SIG-M5 treated with dmso at 0.1 percent for 504 hours (cell line): Measurements from ENCODE around the gene ACMSD.
"Not testable (repeated sequence)": the region's sequence is repeated elsewhere in the genome, so short reads cannot be mapped to it uniquely, and the experiment has no call there.

Experiments used
- DNase-seq: peaks from one replicate; lab custom pipeline; 2025; ENCODE audit not compliant: unreplicated experiment; lab: John Stamatoyannopoulos, UW

ACMSD gene

DNA sequence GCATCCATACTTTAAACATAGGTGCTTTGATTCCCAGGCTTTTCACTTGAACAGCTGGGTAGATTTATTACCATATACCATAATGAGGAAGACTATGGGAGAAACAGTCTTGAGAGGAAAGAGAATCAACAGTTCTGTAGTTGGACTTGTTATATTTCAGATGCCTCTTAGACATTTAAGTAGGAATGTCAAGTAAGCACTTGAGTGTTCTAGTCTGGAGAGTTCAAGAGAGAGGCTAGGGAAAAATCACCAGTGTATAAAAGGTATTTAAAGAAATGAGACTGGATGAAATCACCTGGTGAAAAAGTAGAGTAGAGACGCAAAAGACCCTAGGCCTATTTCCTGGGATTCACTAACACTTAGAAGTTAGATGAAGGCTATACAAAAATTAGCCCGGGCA lies 66.8 kb downstream of the ACMSD start:
- DNase-seq: no peak

- no peak for DNase-seq
These were observed 68.3 kb downstream of the ACMSD start for GRCh38 chr2:134906726-134907125.

- DNase-seq: not testable (repeated sequence)
These were observed 69.2 kb downstream of the ACMSD start for GRCh38 chr2:134907441-134908116.

DNA sequence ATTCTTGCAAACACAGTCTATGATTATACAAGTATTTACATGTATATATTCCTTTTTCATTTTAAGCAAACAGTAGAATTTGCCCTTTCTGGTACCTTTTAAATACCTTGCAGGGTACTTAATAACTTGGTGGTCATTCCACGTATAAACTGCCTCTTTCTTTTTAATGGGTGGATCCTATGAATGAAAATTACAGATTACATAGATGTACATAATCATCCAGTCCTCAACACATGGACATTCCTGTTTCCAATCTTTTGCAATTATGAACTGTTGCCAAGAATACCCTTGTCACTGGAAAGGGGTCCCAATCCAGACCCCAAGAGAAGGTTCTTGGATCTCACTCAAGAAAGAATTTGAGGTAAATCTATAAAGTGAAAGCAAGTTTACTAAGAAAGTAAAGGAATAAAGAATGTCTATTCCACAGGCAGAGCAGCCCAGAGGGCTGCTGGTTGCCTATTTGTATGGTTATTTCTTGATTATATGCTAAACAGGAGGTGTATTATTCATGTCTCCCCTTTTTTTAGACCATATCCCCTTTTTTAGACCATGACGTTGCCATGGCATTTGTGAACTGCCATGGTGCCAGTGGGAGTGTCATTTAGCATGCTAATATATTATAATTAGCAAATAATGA lies 72.5 kb downstream of the ACMSD start:
- DNase-seq: no peak

DNA sequence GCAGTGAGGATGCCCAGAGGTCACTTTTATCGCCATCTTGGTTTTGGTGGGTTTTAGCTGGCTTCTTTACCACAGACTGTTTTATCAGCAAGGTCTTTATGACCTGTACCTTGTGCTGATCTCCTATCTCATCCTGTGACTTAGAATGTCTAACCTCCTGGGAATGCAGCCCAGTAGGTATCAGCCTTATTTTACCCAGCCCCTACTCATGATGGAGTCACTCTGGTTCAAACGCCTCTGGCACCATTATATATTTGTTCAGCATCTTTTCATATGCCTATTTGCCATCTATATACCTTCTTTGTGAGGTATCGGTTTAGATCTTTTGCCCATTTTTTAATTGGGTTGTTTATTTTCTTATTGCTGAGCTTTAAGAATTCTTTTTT lies 73.0 kb downstream of the ACMSD start:
- no peak for DNase-seq

GRCh38 chr2:134912361-134912760 lies 73.9 kb downstream of the ACMSD start:
- DNase-seq: no peak

GRCh38 chr2:134917360-134917865 lies 79.0 kb downstream of the ACMSD start:
- no peak for DNase-seq

DNA sequence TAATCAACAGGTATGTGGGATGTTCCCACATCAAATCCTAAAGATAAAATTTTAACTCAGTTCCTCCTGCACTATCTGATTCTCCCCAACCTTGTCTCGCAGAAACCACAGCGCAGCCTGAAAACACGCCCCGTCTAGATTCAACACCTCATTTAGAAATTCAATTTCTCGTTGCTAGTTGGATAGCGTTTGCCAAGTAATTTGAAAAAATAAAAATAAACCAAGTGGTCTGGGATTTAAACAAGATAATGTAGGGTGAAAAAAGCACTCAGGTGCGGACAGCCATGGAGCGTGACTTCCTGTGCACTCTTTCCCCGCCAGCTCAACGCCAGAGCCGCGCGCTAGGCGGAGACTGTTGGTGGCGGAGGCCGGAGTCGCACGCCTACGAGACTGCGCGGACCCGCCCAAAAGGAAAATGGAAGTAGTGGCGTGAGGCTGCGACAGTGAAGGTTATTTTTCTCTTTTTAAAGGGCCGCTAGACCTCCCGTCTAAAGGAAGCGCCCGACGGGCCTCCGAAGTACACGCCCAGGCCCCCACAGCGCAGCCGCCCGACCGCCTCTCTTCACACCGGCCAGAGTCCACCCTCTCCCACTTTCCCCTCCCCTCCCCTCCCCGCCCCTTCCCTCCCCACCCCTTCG lies 79.6 kb downstream of the ACMSD start:
- DNase-seq: peak; percentile 100

GRCh38 chr2:134918526-134919340 lies 80.3 kb downstream of the ACMSD start, which contains the start of gene CCNT2:
Gene CCNT2, plus strand, starts transcription at chr2:134918822. Its CDS starts 33 bp downstream, at chr2:134918855.
- peak; percentile 100 for DNase-seq

- DNase-seq: peak; percentile 41
These were observed 81.2 kb downstream of the ACMSD start for GRCh38 chr2:134919341-134920210.

- no peak for DNase-seq
These were observed 86.5 kb downstream of the ACMSD start for GRCh38 chr2:134924912-134925311.

DNA sequence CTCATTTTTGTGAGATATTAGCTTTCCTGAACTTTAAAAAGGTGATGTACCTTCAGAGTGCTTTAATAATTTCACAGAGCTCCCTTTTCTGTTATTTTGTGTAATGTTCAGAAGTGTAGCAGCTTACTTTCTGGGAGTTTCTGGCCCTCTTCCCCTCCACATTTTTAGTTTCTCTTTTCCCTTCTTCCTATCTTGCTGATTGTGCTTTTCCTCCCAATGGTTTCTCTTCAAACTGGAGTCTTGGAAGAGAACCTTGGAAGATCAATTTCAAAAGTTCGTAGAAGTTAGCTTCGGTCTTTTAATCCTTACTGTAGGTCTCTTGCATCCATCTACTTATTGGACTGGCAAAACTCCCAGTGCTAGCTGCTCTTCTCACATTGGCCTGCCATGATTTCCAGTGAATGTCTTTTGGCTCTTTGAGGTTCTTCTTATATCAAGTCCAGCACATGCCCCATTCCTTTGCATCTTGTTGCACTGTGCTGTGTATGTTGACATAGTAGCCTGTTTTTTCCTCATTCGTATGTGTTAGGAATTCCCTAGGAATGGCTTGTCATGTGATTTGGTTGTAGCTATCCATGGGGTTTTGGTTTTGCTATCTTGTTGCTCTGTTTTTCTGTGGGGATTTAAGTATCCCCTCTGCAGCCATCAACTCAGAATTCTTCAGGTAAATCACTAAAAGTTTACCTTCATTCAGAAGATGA lies 88.0 kb downstream of the ACMSD start:
- no peak for DNase-seq

- no peak for DNase-seq
These were observed 88.8 kb downstream of the ACMSD start for GRCh38 chr2:134927195-134927594.

DNA sequence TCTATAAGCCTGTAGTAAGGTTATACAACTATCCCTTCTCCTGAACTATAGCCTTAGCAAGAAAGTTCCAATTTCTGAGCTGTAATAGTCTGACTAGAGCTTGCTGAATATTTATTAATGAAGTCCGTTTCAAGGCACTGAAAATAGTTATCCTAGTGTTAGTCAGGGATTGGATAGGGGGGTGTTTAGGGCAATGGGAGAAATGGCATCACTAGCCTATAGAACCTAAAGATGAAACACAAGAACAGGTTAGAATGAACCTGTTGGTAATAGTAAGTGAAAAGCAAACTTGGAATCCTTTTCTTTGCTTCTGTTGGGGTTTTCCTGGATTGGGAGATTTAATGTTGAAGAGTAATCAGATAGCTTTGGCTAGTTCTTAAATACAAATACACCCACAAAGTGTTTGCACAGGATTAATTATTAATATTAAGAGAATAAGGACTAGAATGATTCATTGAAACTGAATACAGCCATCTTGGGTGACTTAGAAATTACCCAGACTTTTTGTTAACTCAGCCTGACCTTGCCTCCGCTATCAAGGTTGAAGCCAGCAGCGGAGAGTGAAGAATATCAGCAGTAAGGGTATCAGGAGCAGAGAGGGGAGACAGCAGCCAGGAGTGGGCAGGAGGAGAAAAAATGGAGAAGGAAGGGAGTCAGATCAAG lies 94.6 kb downstream of the ACMSD start:
- DNase-seq: no peak

- no peak for DNase-seq
These were observed 95.3 kb downstream of the ACMSD start for GRCh38 chr2:134933732-134934131.

GRCh38 chr2:134934150-134934549 lies 95.7 kb downstream of the ACMSD start:
- DNase-seq: no peak

- DNase-seq: no peak
These were observed 96.2 kb downstream of the ACMSD start for GRCh38 chr2:134934641-134935040.

- no peak for DNase-seq
These were observed 98.3 kb downstream of the ACMSD start for GRCh38 chr2:134936691-134937090.

GRCh38 chr2:134943540-134943939 lies 105.1 kb downstream of the ACMSD start:
- peak; percentile 84 for DNase-seq
